ENCODE measurements around the gene ARL15.

GRCh38 chr5:54273715-54274114 is 36.7 kb downstream of the ARL15 start:
- TF ChIP-seq CTCF (IDR thresholded peaks at IDR 0.05): no peak
- TF ChIP-seq POLR2AphosphoS5 (IDR thresholded peaks at IDR 0.05): no peak

Measured in sigmoid colon (tissue), 4 donors.